Hepatocyte (in vitro differentiated cells): ENCODE measurements around the gene DCC. TPM values are rescaled to one million over a fixed set of nuclear protein-coding genes. Genes with fewer than 3 reads are reported as not detected.

Experiments used
- DNase-seq: peaks from one replicate; pipeline ENCODE4 v3.0.0-alpha.2; 2016; ENCODE audit warnings: low spot score
- H2AFZ ChIP-seq: fragments of 200-600 bp; sonication (generic); 2 replicates; pipeline ENCODE4 v1.6.0; 2016; ENCODE audit warnings: antibody characterized with exemption, mild to moderate bottlenecking
- H3K27ac ChIP-seq: fragments of 200-600 bp; sonication (generic); 2 replicates; pipeline ENCODE4 v1.5.1; 2016; ENCODE audit warnings: mild to moderate bottlenecking
- H3K27me3 ChIP-seq: fragments of 200-600 bp; sonication (generic); 2 replicates; pipeline ENCODE4 v1.6.1; 2016
- H3K36me3 ChIP-seq: fragments of 200-600 bp; sonication (generic); replicated peaks from 2 replicates; pipeline ENCODE4 v1.5.1; 2016; ENCODE audit warnings: low read depth; ENCODE audit not compliant: insufficient read depth
- H3K4me1 ChIP-seq: fragments of 200-600 bp; sonication (generic); 2 replicates; pipeline ENCODE4 v1.5.1; 2016; ENCODE audit warnings: mild to moderate bottlenecking, moderate library complexity; ENCODE audit not compliant: insufficient read depth
- H3K4me2 ChIP-seq: fragments of 200-600 bp; sonication (generic); 2 replicates; pipeline ENCODE4 v1.6.0; 2016
- H3K4me3 ChIP-seq: fragments of 200-600 bp; sonication (generic); 2 replicates; pipeline ENCODE4 v1.5.1; 2016; ENCODE audit warnings: mild to moderate bottlenecking
- H3K79me2 ChIP-seq: fragments of 200-600 bp; sonication (generic); 2 replicates; pipeline ENCODE4 v1.6.0; 2017; ENCODE audit warnings: mild to moderate bottlenecking
- H3K9me2 ChIP-seq: fragments of 200-600 bp; sonication (generic); replicated peaks from 2 replicates; pipeline ENCODE4 v1.6.0; 2017; ENCODE audit warnings: mild to moderate bottlenecking; ENCODE audit not compliant: insufficient read depth
- H3K9me3 ChIP-seq: fragments of 200-600 bp; sonication (generic); 2 replicates; pipeline ENCODE4 v1.5.1; 2016; ENCODE audit warnings: low read depth, mild to moderate bottlenecking
- H4K20me1 ChIP-seq: fragments of 200-600 bp; sonication (generic); 2 replicates; pipeline ENCODE4 v1.6.0; 2016; ENCODE audit warnings: mild to moderate bottlenecking; ENCODE audit not compliant: insufficient read depth, poor library complexity, severe bottlenecking
- CTCF ChIP-seq: fragments of 200-600 bp; sonication (generic); IDR thresholded peaks from 2 replicates; pipeline ENCODE4 v1.5.1; 2016; ENCODE audit warnings: antibody characterized with exemption, mild to moderate bottlenecking; ENCODE audit not compliant: poor library complexity
- EZH2 ChIP-seq: fragments of 200-600 bp; sonication (generic); IDR thresholded peaks from 2 replicates; pipeline ENCODE4 v1.6.1; 2016; ENCODE audit warnings: antibody characterized with exemption, mild to moderate bottlenecking, borderline replicate concordance
- EZH2phosphoT487 ChIP-seq: fragments of 200-600 bp; sonication (generic); IDR thresholded peaks from one replicate; pipeline ENCODE4 v1.6.1; 2018; ENCODE audit warnings: antibody characterized with exemption, mild to moderate bottlenecking, low read depth, moderate library complexity; ENCODE audit not compliant: unreplicated experiment, severe bottlenecking
- WGBS: methylation state at CpG from one replicate; pipeline ENCODE4 v1.1.6; 2016; ENCODE audit warnings: low lambda C conversion rate; ENCODE audit errors: missing lambda C conversion rate; 5-methylcytosine and 5-hydroxymethylcytosine counted together
- polyA plus RNA-seq: library from polyadenylated mRNA; unstranded; fragments of >200 nt; fragmentation: Nextera tagmentation; extraction: Ambion mirVana; gene quantifications from 2 replicates; pipeline ENCODE4 v1.2.1, GENCODE V29; 2016
- total RNA-seq: library from RNA; depleted of rRNA; stranded (reverse); fragments of >200 nt; gene quantifications from 2 replicates; pipeline ENCODE4 v1.2.3, GENCODE V29; 2014

Gene DCC
- total and polyA plus RNA-seq, 2 experiments from 2014 or later, result 1.0 to 3.5 TPM

GRCh38 chr18:53382870-53383269, 1042.9 kb downstream of the DCC start:
- no peaks in the 10 kb centered on the region for H3K9me2 ChIP-seq
- H4K20me1 ChIP-seq, result no peaks in the 10 kb centered on the region
- WGBS, result 58% methylated on average over 1 of the region's 1 CpG
- no peak overlapping the region for H3K27ac ChIP-seq
- no peak overlapping the region for H3K4me2 ChIP-seq
- no peak overlapping the region for H2AFZ ChIP-seq
- no peaks in the 10 kb centered on the region for H3K4me1 ChIP-seq
- H3K79me2 ChIP-seq, result no peaks in the 10 kb centered on the region
- no peak for DNase-seq
- no peaks in the 10 kb centered on the region for H3K27me3 ChIP-seq
- H3K4me3 ChIP-seq, result no peak overlapping the region
- no peak for TF ChIP-seq EZH2phosphoT487
- no peak for TF ChIP-seq CTCF
- TF ChIP-seq EZH2, result no peak
- no peaks in the 10 kb centered on the region for H3K9me3 ChIP-seq
- H3K36me3 ChIP-seq, result no peaks in the 10 kb centered on the region

- Histone ChIP-seq H3K9me2 (no peaks in the 10 kb centered on the region), H2AFZ (no peak overlapping the region), H3K9me3 (no peaks in the 10 kb centered on the region), H3K4me3 (no peak overlapping the region), H3K79me2 (no peaks in the 10 kb centered on the region), H3K4me2 (no peak overlapping the region), H3K27me3 (no peaks in the 10 kb centered on the region), H4K20me1 (no peaks in the 10 kb centered on the region), H3K36me3 (no peaks in the 10 kb centered on the region), H3K4me1 (no peaks in the 10 kb centered on the region), H3K27ac (no peak overlapping the region)
- no peak for DNase-seq
- 72% methylated on average over 3 of the region's 3 CpGs for WGBS
- TF ChIP-seq CTCF (no peak), EZH2phosphoT487 (no peak), EZH2 (no peak)
Observed at GRCh38 chr18:53385889-53386288, 1045.9 kb downstream of the DCC start.

GRCh38 chr18:53387581-53387980, 1047.6 kb downstream of the DCC start:
- H2AFZ ChIP-seq, result no peak overlapping the region
- H3K4me3 ChIP-seq, result no peak overlapping the region
- no peaks in the 10 kb centered on the region for H3K79me2 ChIP-seq
- TF ChIP-seq EZH2phosphoT487 (no peak), EZH2 (no peak), CTCF (no peak)
- no peaks in the 10 kb centered on the region for H3K27me3 ChIP-seq
- 93% methylated on average over 3 of the region's 3 CpGs for WGBS
- no peak for DNase-seq
- no peaks in the 10 kb centered on the region for H3K9me2 ChIP-seq
- no peaks in the 10 kb centered on the region for H3K36me3 ChIP-seq
- no peaks in the 10 kb centered on the region for H3K4me1 ChIP-seq
- H3K4me2 ChIP-seq, result no peak overlapping the region
- H4K20me1 ChIP-seq, result no peaks in the 10 kb centered on the region
- H3K27ac ChIP-seq, result no peak overlapping the region
- H3K9me3 ChIP-seq, result no peaks in the 10 kb centered on the region

DNA sequence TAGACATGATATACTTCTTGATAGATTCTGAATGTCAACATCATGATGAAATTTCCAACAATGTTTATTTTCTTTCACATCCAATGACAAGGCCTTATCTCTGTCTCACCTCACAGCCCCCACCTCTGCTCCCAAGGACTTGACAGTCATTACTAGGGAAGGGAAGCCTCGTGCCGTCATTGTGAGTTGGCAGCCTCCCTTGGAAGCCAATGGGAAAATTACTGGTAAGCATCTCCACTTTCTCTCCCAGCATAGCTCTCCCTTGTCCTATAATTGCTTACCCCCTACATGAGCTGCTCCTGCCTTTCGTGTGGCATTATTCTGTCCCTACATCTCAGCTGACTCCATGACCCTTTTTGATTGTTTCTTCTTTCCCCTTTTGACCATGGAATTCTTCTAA, 1062.7 kb downstream of the DCC start:
- Histone ChIP-seq H3K27ac (no peak overlapping the region), H2AFZ (no peak overlapping the region), H3K9me3 (no peaks in the 10 kb centered on the region), H3K79me2 (no peaks in the 10 kb centered on the region), H3K4me3 (no peak overlapping the region), H3K27me3 (no peaks in the 10 kb centered on the region), H3K4me1 (no peaks in the 10 kb centered on the region), H3K4me2 (no peak overlapping the region), H3K9me2 (no peaks in the 10 kb centered on the region), H4K20me1 (no peaks in the 10 kb centered on the region), H3K36me3 (no peaks in the 10 kb centered on the region)
- WGBS, result 80% methylated on average over 3 of the region's 3 CpGs
- TF ChIP-seq CTCF (no peak), EZH2phosphoT487 (no peak), EZH2 (no peak)
- no peak for DNase-seq
